HG03097 (cell line): ENCODE data around the gene STXBP4.

ENCODE experiments used
- ATAC-seq: cut with Tn5 transposase; IDR thresholded peaks from one replicate; pipeline ENCODE4 v1.9.1; 2021; ENCODE audit not compliant: unreplicated experiment, low FRiP score

STXBP4 gene

DNA sequence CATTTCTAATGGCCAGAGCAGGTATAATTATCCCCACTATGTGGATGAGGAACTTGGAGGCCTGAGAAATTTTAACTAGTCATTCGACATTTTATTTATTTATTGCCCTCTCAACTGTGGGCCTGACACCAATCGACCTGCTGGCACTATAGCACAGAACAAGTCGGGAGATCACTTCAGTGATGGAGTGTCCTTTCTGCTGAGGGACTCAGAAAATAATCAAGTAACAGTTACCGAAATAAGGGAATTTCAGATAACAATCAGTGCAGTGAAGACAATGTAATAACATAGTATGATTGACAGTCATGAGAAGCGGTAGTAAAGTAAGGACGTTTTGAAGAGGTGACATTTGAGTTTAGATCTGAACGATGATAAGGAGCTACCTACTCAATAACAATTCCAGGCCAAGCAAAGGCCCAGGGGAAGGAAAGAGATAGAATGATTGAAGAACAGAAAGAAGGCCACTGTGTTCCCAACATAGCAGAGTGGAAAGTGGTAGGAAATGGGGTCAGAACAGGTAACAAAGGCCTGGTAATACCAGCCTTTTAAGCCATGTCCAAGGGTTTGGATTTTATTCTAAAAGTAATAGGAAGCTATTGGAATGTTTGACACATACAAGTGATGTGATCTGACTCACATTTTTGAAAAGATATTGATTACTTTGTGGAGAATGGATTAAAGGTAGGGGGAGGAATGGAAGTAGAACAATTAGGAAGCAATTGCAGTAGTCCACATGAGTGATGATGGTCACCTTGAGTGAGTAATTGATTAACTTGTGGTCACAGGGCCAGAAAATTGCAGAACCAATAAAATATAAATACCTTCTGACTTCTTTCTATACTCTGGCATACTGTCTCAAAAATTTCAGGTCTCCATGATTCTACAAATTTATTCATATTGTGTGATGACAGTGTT lies 1.4 kb downstream of the STXBP4 start:
- ATAC-seq = no peak

DNA sequence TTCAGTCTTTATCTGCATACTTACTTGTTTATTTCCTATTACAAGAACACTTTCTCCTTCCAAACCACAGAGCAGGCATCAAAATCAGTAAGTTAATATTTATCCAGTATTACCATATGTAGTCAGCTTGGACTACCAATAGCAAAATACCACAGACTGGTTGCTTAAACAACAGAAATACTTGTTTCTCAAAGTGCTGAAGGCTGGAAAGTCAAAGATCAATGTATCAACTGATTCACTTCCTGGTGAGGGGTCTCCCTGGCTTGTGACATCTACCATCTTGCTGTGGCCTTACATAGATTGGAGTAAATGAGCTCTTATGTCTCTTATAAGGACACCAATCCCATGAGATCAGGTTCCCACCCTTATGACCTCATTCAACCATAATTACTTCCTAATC lies 2.6 kb downstream of the STXBP4 start:
- ATAC-seq = no peak

- ATAC-seq = no peak
Observed at GRCh38 chr17:54971901-54972300, 3.3 kb downstream of the STXBP4 start.

- ATAC-seq = no peak
Observed at GRCh38 chr17:54972406-54973138, 4.0 kb downstream of the STXBP4 start.

GRCh38 chr17:54974759-54975158 lies 6.2 kb downstream of the STXBP4 start:
- no peak for ATAC-seq

DNA sequence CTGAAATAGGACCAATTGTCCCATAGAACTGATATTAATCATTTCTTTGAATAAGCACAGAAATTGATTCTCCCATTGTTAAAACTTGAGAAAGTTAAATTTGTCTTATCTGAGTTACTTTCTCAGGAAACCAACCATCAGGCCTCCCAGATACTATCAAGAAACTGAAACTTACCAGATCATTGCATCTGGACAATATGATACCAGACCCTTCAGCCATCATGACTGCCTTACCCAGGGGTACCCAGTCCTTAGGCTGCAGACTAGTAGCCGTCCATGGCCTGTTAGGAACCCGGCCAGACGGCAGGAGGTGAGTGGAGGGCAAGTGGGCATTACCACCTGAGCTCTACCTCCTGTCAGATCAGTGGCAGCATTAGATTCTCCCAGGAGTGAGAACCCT lies 7.8 kb downstream of the STXBP4 start:
- ATAC-seq = no peak

- no peak for ATAC-seq
Observed at GRCh38 chr17:54977744-54978143, 9.2 kb downstream of the STXBP4 start.

DNA sequence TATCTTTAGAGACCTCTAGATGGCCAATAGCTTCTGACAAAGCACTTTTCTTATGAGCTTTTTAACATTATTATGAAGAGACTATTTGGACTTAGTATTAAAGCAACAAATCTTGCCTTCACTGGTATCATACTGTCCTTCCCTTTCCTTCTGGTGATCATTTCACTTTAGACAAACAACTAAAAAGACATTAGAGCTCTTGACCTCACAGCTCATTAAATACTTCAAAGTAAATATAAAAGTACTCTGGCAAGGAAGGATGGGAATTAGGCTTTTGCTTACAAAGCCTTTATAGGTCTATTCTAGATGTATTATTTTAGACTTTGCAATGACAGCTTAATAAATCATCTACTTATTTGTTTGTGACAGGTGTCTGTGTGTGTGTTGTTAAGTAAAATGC lies 11.1 kb downstream of the STXBP4 start:
- no peak for ATAC-seq

GRCh38 chr17:54980375-54980774 lies 11.8 kb downstream of the STXBP4 start:
- no peak for ATAC-seq

GRCh38 chr17:54982399-54982798 lies 13.8 kb downstream of the STXBP4 start:
- ATAC-seq = no peak

GRCh38 chr17:54983260-54983659 lies 14.7 kb downstream of the STXBP4 start:
- no peak for ATAC-seq

DNA sequence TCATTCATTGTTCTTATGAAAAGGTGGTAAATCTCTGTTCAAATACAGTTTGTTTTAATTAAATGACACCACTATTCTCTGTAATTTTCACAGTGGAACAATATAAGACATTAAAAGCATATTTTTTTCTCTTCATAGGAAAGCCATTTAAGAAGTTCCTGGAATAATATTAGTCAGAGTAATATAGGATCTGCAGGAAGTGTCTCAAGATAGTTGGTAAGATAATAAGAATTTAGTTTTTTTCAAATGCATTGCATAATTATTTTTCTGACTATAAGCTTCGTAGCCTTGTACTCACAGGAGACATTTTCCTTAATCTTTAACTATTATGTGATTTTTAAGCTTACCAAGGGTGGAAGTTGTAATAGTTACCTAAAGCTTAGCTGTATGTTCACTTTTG lies 16.9 kb downstream of the STXBP4 start:
- no peak for ATAC-seq

DNA sequence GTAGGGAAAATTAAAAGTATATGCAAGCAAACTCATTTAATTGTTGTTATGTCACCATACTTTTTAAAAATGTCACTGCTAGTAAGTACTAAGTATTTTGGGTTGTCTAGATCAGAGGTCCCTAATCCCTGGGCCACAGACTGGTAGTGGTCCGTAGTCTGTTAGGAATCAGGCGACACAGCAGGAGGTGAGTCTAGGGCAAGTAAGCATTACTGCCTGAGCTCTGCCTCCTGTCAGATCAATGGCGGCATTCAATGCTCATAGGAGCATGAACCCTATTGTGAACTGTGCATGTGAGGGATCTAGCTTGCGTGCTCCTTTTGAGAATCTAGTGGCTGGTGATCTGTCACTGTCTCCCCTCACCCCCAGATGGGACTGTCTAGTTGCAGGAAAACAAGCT lies 21.6 kb downstream of the STXBP4 start:
- ATAC-seq = no peak

DNA sequence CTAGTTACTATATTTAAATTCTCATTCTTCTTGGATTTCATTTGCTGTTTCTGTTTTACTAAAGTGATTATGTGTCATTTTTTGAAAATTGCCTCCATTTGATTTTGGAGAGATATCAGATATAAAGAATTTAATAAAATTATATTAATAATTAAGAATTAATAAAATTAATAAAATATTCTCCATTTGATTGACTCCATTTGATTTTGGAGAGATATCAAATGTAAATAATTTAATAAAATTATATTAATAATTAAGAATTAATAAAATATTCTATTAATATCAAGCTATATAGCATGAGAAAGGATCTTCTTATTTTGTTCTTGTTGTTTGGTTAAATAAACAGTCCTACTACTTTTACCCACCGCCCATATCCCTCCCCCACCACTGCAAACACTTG lies 23.0 kb downstream of the STXBP4 start:
- no peak for ATAC-seq

GRCh38 chr17:54992797-54993639 lies 24.5 kb downstream of the STXBP4 start:
- no peak for ATAC-seq

GRCh38 chr17:54996441-54996840 lies 27.9 kb downstream of the STXBP4 start:
- no peak for ATAC-seq

- no peak for ATAC-seq
Observed at GRCh38 chr17:55002458-55002857, 33.9 kb downstream of the STXBP4 start.

DNA sequence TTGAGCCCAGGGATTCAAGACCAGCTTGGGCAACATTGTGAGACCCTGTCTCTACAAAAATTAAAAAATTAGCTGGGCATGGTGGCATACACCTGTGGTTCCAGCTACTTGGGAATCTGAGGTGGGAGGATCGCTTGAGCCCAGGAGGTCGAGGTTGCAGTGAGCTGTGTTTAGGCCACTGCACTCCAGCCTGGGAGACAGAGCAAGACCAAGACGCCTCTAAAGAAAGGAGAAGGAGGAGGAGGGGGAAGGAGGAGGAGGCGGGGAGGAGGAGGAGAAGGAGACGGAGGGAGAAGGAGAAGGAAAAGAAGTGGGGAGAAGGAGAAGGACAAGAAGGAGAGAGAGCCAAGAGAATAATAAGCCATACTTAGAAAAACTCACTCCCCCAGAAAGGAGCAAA lies 35.9 kb downstream of the STXBP4 start:
- ATAC-seq = no peak

DNA sequence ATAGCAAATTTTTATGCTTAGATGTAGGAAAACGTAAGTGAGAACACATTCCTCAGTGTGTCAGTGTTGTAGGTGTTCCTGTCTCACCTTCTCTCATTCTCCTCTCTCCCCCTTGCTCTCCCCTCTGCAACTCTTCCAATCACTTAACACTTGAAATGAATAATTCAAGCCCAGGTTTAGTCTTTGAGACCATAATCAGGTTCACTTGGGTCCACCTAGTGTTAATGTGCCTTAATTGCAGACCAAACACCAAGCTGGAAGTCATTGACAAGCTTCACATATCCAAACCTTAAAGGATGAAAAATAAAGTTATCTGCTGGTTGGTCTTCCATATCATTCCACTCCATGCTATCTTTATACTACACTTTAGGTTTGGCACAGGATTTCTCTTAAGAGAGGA lies 37.0 kb downstream of the STXBP4 start:
- no peak for ATAC-seq

GRCh38 chr17:55023626-55024025 lies 55.1 kb downstream of the STXBP4 start:
- ATAC-seq = no peak

GRCh38 chr17:55037828-55038227 lies 69.3 kb downstream of the STXBP4 start:
- ATAC-seq = peak; percentile 97
